Transverse colon (tissue), 4 donors: ENCODE data around the gene ABT1.

ENCODE experiments used
- CTCF ChIP-seq, 5 experiments: fragments of 200-600 bp in 3 of 5; fragments of 450-650 bp in 2 of 5; sonication (generic) in 3 of 5; IDR thresholded peaks; 1 replicate in 2 of 5; 2 replicates in 3 of 5; pipeline ENCODE4 v1.5.1; 2016 to 2017; ENCODE audit warnings: antibody characterized with exemption in 5 of 5, inconsistent platforms in 3 of 5, mild to moderate bottlenecking in 2 of 5, moderate library complexity in 1 of 5
- POLR2AphosphoS5 ChIP-seq, 3 donors: sonication (generic); formaldehyde crosslinking; IDR thresholded peaks; one replicate each; pipeline ENCODE4 v1.6.1; 2016; ENCODE audit warnings: antibody characterized with exemption in 3 of 3

- TF ChIP-seq CTCF (IDR thresholded peaks at IDR 0.05) (no peak), POLR2AphosphoS5 (IDR thresholded peaks at IDR 0.05) (no peak)
These were observed 31.1 kb downstream of the ABT1 start for GRCh38 chr6:26627843-26628242.
